GM19351 (cell line): Measurements from ENCODE around the gene CDS1.
"Not testable (repeated sequence)": the region's sequence is repeated elsewhere in the genome, so short reads cannot be mapped to it uniquely, and the experiment has no call there.

ENCODE experiments used
- ATAC-seq: cut with Tn5 transposase; IDR thresholded peaks from one replicate; pipeline ENCODE4 v1.9.1; 2021; ENCODE audit warnings: mild to moderate bottlenecking, moderate library complexity; ENCODE audit not compliant: unreplicated experiment

CDS1 gene

GRCh38 chr4:84669201-84669600 is 86.3 kb downstream of the CDS1 start:
- peak; percentile 68 for ATAC-seq

- ATAC-seq: no peak
Observed at GRCh38 chr4:84672177-84672576, 89.2 kb downstream of the CDS1 start.

GRCh38 chr4:84673475-84674240 is 90.7 kb downstream of the CDS1 start:
- no peak for ATAC-seq

- ATAC-seq: no peak
Observed at GRCh38 chr4:84677093-84677492, 94.2 kb downstream of the CDS1 start.

- ATAC-seq: no peak
Observed at GRCh38 chr4:84677995-84678394, 95.1 kb downstream of the CDS1 start.

GRCh38 chr4:84678976-84679744 is 96.2 kb downstream of the CDS1 start:
- ATAC-seq: no peak

- ATAC-seq: no peak
Observed at GRCh38 chr4:84680956-84681355, 98.0 kb downstream of the CDS1 start.

GRCh38 chr4:84681486-84682274 is 98.8 kb downstream of the CDS1 start:
- ATAC-seq: no peak

GRCh38 chr4:84682661-84683060 is 99.7 kb downstream of the CDS1 start:
- ATAC-seq: not testable (repeated sequence)

GRCh38 chr4:84683064-84683850 is 100.3 kb downstream of the CDS1 start:
- ATAC-seq: no peak

GRCh38 chr4:84684361-84684760 is 101.4 kb downstream of the CDS1 start:
- no peak for ATAC-seq

GRCh38 chr4:84685105-84685504 is 102.2 kb downstream of the CDS1 start:
- no peak for ATAC-seq

GRCh38 chr4:84688605-84689004 is 105.7 kb downstream of the CDS1 start:
- no peak for ATAC-seq

- ATAC-seq: no peak
Observed at GRCh38 chr4:84689197-84689596, 106.3 kb downstream of the CDS1 start.

GRCh38 chr4:84690481-84690880 is 107.6 kb downstream of the CDS1 start:
- ATAC-seq: no peak

GRCh38 chr4:84691170-84691691 is 108.3 kb downstream of the CDS1 start:
- ATAC-seq: no peak

GRCh38 chr4:84691800-84692199 is 108.9 kb downstream of the CDS1 start:
- no peak for ATAC-seq

- no peak for ATAC-seq
Observed at GRCh38 chr4:84697159-84697558, 114.2 kb downstream of the CDS1 start.

- ATAC-seq: no peak
Observed at GRCh38 chr4:84697615-84698201, 114.8 kb downstream of the CDS1 start.
